GM19395 (cell line): ENCODE results near the gene SRGAP3.

Experiments used
- ATAC-seq: cut with Tn5 transposase; IDR thresholded peaks from one replicate; pipeline ENCODE4 v1.9.1; 2021; ENCODE audit warnings: mild to moderate bottlenecking, moderate library complexity; ENCODE audit not compliant: unreplicated experiment

Gene SRGAP3

DNA sequence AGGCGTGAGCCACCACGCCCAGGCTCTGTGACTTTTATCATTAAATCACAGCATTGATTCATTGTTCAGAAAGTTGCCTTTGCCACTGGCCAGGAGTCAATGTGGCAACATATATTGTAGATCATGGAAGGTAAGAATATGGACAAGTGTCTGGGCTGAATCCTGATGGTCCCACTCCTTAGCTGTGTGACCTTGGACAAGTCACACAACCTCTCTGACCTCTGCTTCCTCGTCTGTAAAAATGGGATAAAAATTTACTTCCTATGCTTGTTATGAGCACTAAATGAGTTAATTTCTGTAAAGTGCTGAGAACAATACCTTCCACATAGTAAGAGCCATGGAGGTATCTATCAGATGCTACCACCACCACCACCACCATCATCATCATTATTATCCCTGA, 182.7 kb downstream of the SRGAP3 start:
- ATAC-seq, result no peak

DNA sequence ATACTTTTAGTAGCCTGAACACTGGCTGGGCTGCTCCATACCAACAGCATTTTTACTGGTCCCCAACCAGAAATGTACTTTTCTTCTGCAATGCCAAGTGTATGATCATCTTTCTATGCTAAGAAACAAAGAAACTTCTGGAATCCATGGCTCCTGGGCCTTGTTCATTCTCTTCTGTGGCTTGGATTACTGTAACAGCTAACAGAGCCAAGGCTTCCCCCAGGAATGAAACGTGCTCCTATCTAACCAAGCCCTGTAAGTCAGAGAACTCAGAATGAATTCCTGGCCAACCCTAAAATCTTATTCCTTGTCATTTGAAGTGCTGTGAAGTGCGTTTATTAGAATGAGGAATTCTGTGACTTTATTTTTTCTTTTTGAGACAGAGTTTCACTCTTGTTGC, 183.3 kb downstream of the SRGAP3 start:
- ATAC-seq, result no peak

DNA sequence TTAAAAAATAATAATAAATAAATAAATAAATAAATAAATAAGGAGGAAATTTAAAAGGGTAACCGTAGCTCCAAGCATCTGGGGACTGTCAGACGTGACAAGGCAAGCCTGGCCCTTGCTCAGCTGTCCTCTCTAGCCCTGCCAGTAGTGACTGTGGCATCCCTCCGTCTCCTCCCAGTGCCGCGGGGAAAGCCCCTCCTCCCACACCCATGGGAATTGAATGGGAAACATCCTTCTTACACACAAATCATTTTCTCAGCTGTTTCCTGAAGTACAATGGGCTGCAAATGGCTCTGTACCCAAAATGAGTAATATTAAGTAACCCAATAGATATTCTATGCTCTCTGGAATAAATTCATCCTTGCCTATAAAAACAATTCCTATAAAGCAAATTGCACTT, 184.6 kb downstream of the SRGAP3 start:
- no peak for ATAC-seq

DNA sequence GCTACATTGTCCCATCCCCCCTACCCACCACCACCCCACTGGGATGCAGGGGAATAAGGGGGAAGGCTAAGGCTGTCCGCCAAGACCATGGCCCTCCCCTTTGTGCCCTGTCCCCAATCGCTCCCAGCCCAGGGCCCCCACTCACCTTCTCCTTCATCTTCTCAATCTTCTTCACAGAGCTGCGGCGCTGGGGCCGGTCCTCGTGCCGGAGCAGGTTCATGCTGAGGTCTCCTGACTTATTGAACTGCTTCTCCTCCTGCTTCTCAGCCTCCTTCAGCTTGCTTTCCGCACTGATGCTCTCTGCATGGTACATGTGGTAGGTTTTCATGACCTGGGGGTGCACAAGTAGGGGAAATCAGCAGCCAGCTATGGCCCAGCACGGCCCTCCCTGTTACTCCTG, 185.2 kb downstream of the SRGAP3 start:
- no peak for ATAC-seq

DNA sequence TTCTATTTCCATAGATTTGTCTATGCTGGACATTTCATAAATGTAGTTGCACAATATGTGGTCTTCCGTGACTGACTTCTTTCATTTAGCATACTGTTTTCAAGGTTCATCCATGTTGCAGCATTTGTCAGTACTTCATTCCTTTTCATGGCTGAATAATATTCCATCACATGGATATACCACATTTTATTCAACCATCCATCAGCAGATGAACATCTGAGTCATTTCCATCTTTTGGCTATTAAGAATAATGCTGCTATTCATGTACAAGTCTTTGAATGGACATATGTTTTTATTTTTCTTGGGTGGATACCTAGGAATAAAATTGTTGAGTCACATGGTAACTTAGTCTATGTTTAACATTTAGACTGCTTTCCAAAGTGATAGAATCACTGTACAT, 186.9 kb downstream of the SRGAP3 start:
- ATAC-seq, result no peak

DNA sequence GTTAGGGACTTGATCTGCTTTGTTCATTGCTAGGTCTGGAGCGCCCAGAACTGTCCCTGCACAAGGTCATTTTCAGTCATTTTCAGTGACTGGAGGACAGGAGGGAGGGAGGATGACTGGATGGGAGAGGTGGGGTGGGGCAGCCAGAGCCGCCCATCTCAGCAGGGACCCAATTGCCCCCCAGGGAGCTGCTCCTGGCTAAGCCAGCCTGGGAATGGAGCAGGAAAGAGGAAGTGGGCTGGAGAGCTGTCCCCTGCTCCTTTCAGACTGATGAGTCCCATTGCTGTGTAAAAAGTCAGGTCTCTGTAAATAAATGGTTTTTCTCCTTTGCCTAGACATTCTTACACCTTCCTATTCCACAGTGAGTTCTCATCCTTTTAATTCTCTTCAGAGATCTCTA, 187.8 kb downstream of the SRGAP3 start:
- ATAC-seq, result no peak

DNA sequence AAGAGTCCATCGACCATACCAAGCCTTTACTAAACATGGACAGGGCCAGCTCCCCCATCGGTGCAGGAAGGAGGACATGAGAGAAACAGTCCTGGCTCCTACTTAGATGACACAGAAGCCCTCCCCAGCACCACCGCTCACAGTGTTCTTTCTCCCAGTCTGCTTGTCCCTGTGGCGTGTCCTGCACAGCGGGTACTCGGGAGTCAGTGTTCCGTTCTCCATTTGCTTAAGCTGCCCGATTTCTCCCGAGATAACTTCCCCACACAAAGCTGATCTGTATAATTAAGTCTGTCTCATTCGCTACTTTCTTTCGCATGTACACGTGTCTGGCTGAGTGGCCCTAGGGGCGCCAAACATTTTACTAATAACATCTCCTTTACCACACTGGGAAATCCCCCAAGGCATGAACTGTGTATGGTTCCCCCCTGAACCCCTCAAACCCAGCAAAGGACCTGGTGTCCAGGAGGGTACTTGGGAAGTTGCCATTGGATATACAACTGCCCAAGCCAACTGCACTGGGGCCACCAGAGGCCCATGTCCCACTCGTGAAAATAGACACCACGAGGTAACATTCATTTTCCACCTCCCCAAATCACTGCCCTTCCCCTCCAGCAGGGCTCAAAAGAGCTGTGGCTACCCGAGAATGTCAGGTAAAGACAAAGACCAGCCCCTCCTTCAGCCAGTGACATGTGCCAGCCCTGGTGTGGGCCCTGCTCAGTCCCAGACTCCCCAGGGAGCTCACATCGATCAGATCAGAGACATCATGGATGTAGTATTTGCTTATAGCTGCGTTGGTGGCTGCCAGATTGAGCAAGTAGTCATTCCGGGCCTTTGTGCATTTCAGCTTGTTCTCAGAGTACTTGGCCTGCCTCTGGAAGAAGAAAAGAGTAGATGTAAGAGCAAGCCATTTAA, 189.7 kb downstream of the SRGAP3 start:
- no peak for ATAC-seq

DNA sequence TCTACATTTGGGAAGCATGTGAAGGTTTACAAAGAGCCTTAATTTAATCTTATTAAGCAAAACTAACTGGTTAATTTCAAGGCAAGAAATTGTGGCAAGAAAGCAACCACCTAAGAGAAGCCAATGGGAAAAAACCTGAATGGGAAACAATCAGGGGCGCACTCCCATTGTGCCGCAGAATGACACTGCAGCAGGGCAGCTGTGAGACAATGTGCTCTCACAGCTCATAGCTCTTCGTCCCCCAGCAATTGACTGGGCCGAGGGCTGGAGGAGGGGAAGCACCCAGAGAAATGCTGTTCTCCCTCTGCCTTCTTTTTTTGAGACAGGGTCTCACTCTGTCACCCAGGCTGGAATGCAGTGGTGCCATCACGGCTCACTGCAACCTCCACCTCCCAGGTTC, 192.9 kb downstream of the SRGAP3 start:
- no peak for ATAC-seq

DNA sequence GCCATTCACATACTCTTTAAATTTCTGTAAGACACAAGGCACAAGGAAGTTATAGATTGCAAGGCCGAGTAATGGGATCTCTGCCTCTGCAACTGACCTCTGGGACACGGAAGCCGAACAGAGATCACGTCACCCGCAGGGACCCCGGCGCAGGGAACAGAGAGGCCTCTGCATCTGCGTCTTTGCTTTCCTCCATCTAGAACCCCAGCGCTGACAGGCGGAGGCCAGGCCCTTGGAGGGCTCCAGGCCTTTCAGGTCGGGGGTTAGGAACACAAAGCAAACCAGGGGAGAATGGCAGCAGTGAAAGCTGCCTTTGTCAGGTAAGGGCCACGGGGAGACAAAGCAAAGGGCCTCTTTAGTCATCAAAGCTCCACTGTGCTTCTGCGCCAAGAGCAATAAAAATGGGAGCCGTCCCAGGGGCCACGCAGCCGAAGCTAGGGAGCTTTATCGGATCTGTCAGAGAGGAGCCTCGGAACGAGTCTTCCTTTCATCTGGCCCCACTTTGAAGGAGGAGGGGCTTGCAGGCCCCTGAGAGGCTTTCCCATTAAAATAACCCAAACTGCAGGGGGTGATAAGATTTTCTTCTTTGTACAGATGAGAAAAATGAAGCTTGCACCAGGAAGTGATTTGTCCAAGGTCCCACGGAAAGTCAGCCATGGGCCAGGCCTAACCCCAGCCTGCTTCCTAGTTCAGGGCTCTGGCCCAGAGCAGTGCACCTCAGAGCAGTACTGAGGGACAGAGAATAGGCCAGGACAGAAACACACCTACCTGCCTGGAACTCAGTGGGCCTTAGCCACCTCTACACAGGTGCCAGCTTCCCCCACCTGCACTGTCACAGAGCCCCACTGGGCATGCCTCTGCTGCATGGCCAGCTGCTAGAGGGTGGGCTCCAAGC, 201.7 kb downstream of the SRGAP3 start:
- no peak for ATAC-seq

DNA sequence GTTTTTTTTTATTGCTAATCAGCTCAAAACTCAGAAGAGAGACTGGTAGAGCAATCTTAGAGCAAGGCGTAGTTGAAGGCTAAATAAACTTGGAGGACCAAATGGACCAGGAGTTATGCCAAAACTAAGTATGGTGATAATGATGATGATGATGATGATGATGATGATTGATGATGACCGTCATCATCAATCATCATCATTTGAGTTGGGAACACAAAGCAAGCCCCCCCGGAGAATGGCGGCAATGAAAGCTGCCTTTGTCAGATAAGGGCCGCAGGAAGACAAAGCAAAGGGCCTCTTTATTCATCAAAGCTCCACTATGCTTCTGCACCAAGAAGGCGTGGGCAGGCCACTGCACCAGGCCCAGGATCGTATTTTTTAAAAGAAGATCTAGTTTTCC, 204.1 kb downstream of the SRGAP3 start:
- ATAC-seq, result no peak

DNA sequence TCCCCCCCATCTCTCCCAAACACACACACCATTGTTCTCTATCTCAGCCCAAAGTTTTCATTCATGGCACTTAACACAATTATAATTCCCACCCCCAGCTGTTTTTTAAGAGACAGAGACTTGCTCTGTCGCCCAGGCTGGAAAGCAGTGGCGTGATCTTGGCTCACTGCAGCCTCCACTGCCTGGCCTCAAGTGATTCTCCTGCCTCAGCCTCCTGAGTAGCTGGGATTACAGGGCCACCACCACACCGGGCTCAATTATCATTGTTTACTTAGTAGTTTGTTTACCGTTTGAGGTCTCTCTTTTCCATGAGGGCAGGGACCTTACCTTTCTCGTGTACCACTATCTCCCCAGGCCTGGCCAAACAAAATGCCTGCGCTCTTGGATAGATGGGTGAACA, 206.4 kb downstream of the SRGAP3 start:
- no peak for ATAC-seq

DNA sequence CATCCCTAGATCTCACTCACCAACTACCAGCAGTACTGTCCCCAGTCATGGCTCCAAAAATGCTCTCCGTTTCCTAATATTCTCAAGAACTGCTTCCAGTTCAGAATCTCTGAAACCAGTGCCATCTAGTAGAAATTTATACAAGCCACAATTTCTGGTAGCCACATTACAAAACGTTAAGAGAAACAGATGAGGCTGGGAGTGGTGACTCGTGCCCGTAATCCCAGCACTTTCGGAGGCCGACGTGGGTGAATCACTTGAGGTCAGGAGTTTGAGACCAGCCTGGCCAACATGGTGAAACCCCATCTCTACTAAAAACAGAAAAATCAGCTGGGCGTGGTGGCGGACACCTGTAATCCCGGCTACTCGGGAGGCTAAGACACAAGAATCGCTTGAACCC, 207.8 kb downstream of the SRGAP3 start:
- ATAC-seq, result no peak

DNA sequence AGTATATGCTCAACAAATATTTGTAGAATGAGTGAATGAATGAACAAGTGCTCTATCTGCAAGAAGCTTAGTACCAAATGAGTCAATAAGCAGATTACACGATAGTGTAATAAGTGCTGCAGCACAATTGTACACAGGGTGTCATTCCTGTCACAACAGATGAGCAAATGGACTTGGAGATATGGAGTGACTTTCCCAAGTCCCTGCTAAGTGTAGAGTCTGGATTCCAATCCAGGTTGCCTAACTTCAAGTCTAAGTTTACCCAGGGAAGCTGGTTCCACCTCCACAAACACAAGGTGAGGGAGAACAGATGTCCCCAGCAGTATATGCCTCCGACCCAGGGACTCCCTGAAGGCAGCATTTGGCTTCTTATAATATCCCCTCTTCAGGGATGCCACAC, 208.4 kb downstream of the SRGAP3 start:
- no peak for ATAC-seq

DNA sequence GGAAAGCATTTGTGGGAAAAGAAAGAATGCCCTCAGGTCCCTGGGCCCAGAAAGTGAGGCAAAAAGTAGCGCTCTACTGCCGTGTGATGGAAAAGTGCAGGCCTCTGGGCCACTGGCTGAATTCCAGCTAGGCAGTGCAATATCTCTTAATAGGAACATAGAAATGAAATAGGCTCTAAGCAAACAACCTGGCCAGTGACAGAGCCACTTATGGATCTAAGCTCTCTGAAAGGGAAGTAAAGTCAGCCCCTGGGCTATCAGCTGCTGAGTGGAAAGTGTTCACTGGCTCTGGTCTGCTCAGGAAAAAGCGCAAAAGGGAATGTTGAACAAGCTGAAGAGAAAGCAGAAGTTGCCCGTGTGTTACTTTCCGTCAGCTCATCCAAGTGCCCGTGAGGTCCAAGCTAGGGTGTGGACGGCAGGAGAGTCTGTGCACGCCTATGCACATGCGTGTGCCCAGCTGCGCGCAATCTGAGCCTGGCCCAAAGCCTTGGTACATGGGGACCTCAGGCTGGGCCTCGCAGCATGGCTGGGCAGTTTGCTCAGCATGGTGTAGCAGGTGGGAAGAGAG, 212.2 kb downstream of the SRGAP3 start:
- no peak for ATAC-seq

DNA sequence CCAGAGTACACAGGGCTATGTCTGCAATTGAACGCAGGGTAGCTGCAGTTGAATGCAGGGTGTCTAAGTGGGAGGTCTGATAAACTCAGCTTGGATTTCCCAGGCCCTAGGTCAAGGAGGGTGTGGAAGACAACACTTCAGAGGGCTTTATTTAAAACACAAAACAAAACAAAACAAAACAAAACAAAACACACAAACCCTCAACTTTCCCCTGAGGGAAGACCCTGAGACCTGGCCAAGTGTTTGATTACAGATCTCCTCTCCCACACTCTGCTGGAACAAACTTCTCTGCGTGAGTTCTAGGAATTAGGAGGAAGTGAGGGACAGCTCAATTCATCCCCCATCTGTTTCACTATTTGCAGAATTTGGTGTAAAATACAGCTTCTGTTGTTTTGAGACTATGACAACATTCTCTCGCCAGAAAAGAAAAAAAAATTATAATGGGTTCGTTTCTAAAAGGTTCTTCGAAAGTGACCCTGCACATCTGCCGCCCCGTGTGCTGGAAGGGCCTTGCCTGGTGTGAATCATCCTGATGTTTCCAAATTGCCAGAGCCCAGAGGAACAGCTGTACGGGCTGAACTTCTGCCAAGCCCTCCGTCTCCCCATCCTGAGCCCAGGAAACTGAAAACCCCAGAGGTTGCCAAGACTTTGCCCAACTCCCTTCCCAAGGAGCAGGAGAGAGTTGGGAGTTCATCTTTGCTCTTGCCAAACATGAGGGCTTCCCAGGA, 212.9 kb downstream of the SRGAP3 start:
- ATAC-seq, result no peak

DNA sequence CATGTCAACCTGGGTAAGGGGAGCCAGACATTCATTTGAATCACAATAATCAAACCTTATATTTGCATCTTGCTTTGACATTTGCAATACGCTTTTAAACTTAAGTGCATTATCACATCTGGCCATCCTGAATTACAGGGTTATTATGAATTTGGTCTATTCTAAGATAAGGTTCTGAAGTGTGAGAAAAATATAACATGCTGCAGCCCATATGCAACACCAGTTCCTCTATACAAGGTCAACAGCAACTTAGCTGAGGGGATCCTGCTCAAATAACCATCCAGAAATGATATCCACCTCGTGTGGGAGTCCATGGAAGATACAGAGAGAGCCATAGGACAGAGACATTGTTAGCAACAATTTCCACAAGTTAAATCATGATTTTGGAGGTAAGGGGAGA, 213.5 kb downstream of the SRGAP3 start:
- no peak for ATAC-seq

DNA sequence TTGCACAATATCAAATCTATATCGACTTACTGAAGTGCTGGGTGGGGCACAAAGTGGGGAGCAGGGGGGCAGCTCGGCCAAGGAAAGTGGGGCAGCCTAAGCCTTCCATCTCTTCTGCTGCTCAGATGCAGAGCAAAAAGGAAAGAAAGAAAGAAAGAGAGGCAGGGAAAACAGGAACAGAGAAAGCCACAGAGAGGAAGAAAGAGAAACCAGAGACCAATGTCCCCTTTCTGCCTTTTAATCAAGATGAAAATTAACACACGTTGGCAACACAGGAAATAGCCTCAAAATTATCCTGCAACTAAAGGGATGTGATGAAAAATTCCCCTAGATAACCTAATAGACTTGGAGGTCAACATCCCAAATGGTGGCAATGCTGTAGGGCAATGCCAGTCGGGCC, 214.0 kb downstream of the SRGAP3 start:
- no peak for ATAC-seq

DNA sequence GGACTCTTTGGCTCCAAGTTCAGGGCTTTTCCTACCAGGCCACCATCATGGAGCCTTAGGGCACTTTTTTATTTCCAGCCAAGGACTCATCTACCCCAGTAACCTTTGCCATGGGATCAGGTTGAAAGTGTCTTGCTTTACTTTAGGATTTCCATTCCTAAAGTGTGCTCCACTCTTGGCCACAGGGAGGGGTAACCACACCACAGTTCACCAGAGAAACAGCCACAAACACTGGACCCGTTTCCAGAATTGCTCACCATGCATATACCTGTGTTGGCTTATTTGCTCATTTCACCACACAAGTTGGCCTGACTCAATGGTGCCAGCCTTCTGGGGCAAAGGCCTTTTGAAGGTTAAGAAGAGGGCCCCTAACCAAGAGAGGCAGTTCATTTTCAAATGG, 215.6 kb downstream of the SRGAP3 start:
- ATAC-seq, result no peak

DNA sequence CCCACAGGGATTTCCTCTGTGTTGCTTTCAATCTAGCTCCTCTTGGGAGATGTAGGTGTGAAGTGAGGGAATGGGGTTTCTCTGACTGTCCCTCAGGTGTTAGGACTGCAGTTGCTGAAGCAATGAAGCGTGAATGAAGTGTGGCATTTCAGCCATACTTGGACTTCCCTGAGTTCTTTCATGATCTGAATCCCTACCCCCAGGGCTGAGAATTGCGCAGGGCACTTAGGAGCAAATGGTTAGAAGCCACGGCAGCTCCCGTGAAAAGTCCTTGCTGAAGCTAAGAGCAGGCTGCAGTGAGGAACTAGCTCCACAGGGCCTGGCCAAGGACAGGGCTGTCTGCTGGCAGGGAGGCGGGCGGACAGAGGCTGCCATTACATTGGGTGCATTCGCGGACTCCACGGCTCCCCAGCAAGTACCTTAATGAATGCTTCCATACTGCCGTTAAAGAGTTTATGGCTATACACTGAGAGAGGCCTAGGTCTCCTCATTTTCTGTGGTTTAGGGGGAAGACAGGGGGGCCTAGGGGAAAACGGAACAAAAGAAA, 217.1 kb downstream of the SRGAP3 start:
- ATAC-seq, result no peak

DNA sequence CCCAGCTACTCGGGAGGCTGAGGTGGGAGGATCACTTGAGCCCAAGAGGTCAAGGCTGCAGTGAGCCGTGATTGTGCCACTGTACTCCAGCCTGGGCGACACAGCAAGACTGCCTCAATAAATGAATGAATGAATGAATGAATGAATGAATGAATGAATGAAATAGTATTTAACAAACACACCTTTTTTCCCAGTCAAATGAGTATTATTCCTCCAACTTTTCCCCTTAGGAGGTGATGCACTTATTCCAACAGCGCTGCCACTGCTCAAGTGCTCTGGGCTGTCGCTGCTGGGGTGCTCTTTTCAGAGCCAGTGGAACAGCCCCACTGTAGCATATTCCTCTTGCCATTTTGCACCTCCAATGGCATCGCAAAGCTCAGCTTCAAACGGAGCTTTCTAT, 219.4 kb downstream of the SRGAP3 start:
- ATAC-seq, result no peak

DNA sequence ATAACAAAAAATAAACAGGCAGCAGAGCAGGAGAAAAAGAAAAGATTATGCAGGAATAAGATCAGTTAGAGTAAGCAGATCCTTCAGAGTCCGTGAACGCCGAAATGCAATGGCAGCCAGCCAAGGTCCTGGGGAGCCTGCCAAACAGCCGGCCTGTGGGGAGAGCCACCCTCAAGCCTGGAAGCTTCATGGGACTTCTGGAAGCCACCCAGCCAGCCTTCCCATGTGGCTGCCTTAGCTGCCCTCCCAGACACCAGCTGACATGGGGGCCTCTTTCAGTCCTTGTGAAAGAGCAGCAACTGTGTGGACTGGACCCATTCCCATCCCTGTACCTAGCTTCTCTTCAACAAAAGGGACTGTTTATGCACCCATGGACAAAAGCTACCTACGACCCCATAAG, 221.3 kb downstream of the SRGAP3 start:
- no peak for ATAC-seq
